DND-41 (cell line): ENCODE data around the gene ZMIZ2.
"Not testable (repeated sequence)": the region's sequence is repeated elsewhere in the genome, so short reads cannot be mapped to it uniquely, and the experiment has no call there.

Source experiments
- ATAC-seq: fragments of 200-7000 bp; cut with Tn5 transposase; 3 replicates; pipeline ENCODE4 v1.9.1; 2021; ENCODE audit warnings: low read depth; ENCODE audit not compliant: insufficient read depth
- DNase-seq: peaks from one replicate; pipeline ENCODE4 v3.0.0-alpha.2; 2020
- H2AFZ ChIP-seq: 2 replicates; pipeline ENCODE4 v1.6.0; 2012; ENCODE audit warnings: low read depth, low read length
- H3K27ac ChIP-seq: 2 replicates; pipeline ENCODE4 v1.5.1; 2012; ENCODE audit warnings: low read length, inconsistent platforms
- H3K27me3 ChIP-seq: fragments of 200-600 bp; sonication (generic); 2 replicates; pipeline ENCODE4 v1.6.0; 2012; ENCODE audit warnings: low read length, mild to moderate bottlenecking, inconsistent platforms; ENCODE audit not compliant: insufficient read depth, poor library complexity
- H3K36me3 ChIP-seq: 2 replicates; pipeline ENCODE4 v1.5.1; 2012; ENCODE audit warnings: low read length, inconsistent platforms; ENCODE audit not compliant: insufficient read depth
- H3K4me1 ChIP-seq: 2 replicates; pipeline ENCODE4 v1.5.1; 2012; ENCODE audit warnings: mild to moderate bottlenecking, low read length; ENCODE audit not compliant: insufficient read depth
- H3K4me2 ChIP-seq: 2 replicates; pipeline ENCODE4 v1.6.0; 2012; ENCODE audit warnings: mild to moderate bottlenecking, moderate library complexity, low read length, inconsistent platforms; ENCODE audit not compliant: insufficient read depth
- H3K4me3 ChIP-seq, 2 experiments: fragments of 200-600 bp in 1 of 2; shearing (Covaris generic) in 1 of 2; 2 replicates each; pipeline ENCODE4 v1.5.1; 2012 to 2016; ENCODE audit warnings: inconsistent platforms in 2 of 2, low read length in 2 of 2, mild to moderate bottlenecking in 2 of 2, low read depth in 1 of 2, moderate library complexity in 1 of 2
- H3K79me2 ChIP-seq: 2 replicates; pipeline ENCODE4 v1.6.0; 2012; ENCODE audit warnings: low read length, inconsistent platforms; ENCODE audit not compliant: insufficient read depth
- H3K9ac ChIP-seq: 2 replicates; pipeline ENCODE4 v1.6.0; 2012; ENCODE audit warnings: low read depth, mild to moderate bottlenecking, inconsistent platforms, low read length, moderate library complexity
- H3K9me3 ChIP-seq: 2 replicates; pipeline ENCODE4 v1.5.1; 2012; ENCODE audit warnings: low read length, moderate library complexity, mild to moderate bottlenecking, inconsistent platforms; ENCODE audit not compliant: insufficient read depth, severe bottlenecking
- H4K20me1 ChIP-seq: 2 replicates; pipeline ENCODE4 v1.6.0; 2012; ENCODE audit warnings: low read length; ENCODE audit not compliant: insufficient read depth
- EZH2 ChIP-seq: IDR thresholded peaks from 3 replicates; pipeline ENCODE4 v1.6.1; 2012; ENCODE audit warnings: borderline replicate concordance, low read depth, mild to moderate bottlenecking, moderate library complexity, low read length, inconsistent platforms; ENCODE audit not compliant: severe bottlenecking
- TF ChIP-seq, protein P1 (sequence below): IDR thresholded peaks from 2 replicates; pipeline ENCODE4 v1.5.1; 2012; ENCODE audit warnings: borderline replicate concordance, low read length, moderate library complexity, mild to moderate bottlenecking; ENCODE audit not compliant: poor library complexity, severe bottlenecking; ENCODE audit errors: extremely low read depth

The ZMIZ2 gene

DNA sequence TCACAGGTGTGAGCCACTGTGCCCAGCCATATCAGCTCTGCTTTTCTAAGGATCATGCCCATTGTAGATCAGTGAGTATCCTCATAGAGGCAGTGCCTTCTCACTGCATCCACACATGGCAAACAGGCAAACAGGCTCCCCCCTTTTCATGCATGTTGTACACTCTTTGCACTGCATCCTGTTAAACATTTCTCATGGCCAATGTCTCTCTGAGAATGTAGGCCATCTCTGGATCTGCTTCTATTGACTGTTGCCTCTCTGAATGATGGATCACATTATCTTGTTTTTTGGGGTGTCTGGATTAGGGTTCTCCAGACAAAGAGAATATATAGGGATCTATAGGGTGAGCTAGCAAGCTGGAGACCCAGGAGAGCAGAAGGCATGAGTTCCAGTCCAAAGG, 34.8 kb downstream of the ZMIZ2 start:
- no peak overlapping the region for H3K4me2 ChIP-seq
- TF ChIP-seq, protein P1, sequence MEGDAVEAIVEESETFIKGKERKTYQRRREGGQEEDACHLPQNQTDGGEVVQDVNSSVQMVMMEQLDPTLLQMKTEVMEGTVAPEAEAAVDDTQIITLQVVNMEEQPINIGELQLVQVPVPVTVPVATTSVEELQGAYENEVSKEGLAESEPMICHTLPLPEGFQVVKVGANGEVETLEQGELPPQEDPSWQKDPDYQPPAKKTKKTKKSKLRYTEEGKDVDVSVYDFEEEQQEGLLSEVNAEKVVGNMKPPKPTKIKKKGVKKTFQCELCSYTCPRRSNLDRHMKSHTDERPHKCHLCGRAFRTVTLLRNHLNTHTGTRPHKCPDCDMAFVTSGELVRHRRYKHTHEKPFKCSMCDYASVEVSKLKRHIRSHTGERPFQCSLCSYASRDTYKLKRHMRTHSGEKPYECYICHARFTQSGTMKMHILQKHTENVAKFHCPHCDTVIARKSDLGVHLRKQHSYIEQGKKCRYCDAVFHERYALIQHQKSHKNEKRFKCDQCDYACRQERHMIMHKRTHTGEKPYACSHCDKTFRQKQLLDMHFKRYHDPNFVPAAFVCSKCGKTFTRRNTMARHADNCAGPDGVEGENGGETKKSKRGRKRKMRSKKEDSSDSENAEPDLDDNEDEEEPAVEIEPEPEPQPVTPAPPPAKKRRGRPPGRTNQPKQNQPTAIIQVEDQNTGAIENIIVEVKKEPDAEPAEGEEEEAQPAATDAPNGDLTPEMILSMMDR = no peak
- no peak for TF ChIP-seq EZH2
- H3K9ac ChIP-seq = no peak overlapping the region
- DNase-seq (no peak), ATAC-seq (no peak)
- no peak overlapping the region for H3K27ac ChIP-seq
- no peak overlapping the region for H3K4me3 ChIP-seq
- peaks cover 6% of the 10 kb centered on the region for H3K9me3 ChIP-seq
- no peaks in the 10 kb centered on the region for H4K20me1 ChIP-seq
- no peak overlapping the region for H2AFZ ChIP-seq
- no peaks in the 10 kb centered on the region for H3K4me1 ChIP-seq
- H3K36me3 ChIP-seq = no peaks in the 10 kb centered on the region
- no peaks in the 10 kb centered on the region for H3K79me2 ChIP-seq
- H3K27me3 ChIP-seq = no peaks in the 10 kb centered on the region

DNA sequence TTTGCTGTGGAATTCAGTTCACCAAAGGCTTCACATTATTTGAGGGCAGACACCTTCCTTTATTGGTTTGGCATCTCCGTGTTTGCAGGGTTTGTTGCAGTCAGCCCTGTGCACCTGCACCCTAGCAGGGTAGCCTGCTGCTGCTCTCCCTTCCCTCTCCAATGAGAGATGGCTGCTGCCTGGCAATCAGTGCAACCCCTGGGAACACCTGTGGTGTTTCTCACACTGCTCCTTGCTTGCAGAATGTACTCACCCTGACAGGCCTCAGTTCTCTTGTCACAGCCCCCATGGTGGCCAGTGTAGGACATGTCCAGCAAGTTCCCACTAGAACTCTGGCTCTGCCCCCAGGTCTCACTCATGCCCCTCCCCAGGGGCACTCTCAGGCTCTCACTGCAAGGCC, 35.7 kb downstream of the ZMIZ2 start:
- DNase-seq (no peak), ATAC-seq (no peak)
- H3K9me3 ChIP-seq = peaks cover 6% of the 10 kb centered on the region
- no peak overlapping the region for H2AFZ ChIP-seq
- TF ChIP-seq, protein P1 = no peak
- TF ChIP-seq EZH2 = no peak
- H3K4me1 ChIP-seq = no peaks in the 10 kb centered on the region
- H3K79me2 ChIP-seq = no peaks in the 10 kb centered on the region
- no peak overlapping the region for H3K27ac ChIP-seq
- H4K20me1 ChIP-seq = no peaks in the 10 kb centered on the region
- no peak overlapping the region for H3K4me3 ChIP-seq
- H3K9ac ChIP-seq = no peak overlapping the region
- no peaks in the 10 kb centered on the region for H3K27me3 ChIP-seq
- H3K36me3 ChIP-seq = no peaks in the 10 kb centered on the region
- H3K4me2 ChIP-seq = no peak overlapping the region

DNA sequence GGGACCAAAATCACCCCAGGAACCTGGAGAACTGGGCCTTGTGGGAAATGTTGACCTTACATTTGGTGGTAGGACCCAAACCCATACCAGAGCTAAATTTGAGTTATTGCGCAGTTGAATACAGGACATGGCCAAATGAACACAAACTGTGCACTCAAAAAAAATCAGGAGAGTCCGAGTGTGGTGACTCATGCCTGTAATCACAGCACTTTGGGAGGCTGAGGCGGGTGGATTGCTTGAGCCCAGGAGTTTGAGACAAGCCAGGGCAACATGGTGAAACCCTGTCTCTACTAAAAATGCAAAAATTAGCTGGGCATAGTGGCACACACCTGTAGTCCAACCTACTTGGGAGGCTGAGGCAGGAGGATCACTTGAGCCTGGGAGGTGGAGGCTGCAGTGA, 36.6 kb downstream of the ZMIZ2 start:
- not testable (repeated sequence) for ATAC-seq

DNA sequence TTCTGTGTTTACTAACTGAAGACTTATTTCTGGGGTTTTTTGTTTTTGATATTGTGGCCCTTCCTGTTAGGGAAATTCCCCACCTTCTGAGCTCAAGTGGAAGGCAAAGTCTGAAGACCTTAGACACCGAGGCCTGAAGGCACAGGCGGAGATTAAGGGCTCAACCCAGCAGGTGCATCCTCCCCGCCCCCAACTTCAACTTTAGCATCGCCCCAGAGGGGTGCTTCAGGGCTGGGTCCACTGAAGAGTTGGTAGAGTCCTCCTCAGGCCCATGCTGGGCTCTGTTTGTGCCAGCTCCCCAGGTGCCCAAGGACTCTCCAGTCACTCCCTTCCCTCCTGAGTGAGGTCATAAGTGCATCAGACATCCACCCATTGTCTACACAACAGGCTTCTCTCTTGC, 38.4 kb downstream of the ZMIZ2 start:
- H3K9ac ChIP-seq = no peak overlapping the region
- H3K9me3 ChIP-seq = peaks cover 6% of the 10 kb centered on the region
- H4K20me1 ChIP-seq = no peaks in the 10 kb centered on the region
- H3K27ac ChIP-seq = no peak overlapping the region
- no peaks in the 10 kb centered on the region for H3K79me2 ChIP-seq
- no peaks in the 10 kb centered on the region for H3K36me3 ChIP-seq
- H3K4me3 ChIP-seq = no peak overlapping the region
- no peaks in the 10 kb centered on the region for H3K4me1 ChIP-seq
- H3K4me2 ChIP-seq = no peak overlapping the region
- TF ChIP-seq EZH2 = no peak
- TF ChIP-seq, protein P1 = no peak
- no peaks in the 10 kb centered on the region for H3K27me3 ChIP-seq
- no peak overlapping the region for H2AFZ ChIP-seq
- ATAC-seq = no peak
- no peak for DNase-seq

More for the DNA sequence above, 36.6 kb downstream of the ZMIZ2 start:
- not testable (repeated sequence) for H3K4me2 ChIP-seq, H4K20me1 ChIP-seq, H3K4me1 ChIP-seq, H3K27me3 ChIP-seq, H3K27ac ChIP-seq, H3K36me3 ChIP-seq, DNase-seq, H3K79me2 ChIP-seq, H2AFZ ChIP-seq, H3K9ac ChIP-seq, H3K4me3 ChIP-seq, H3K9me3 ChIP-seq
